ENCODE data around the gene PPY.

- TF ChIP-seq POLR2AphosphoS5 (IDR thresholded peaks at IDR 0.05; ENCODE audit: low read depth, low read length) (no peak), POLR2A (IDR thresholded peaks at IDR 0.05; ENCODE audit: low read depth, low read length) (no peak), TAF1 (IDR thresholded peaks at IDR 0.05; ENCODE audit: low read depth, low read length) (no peak), POU2F2 (IDR thresholded peaks at IDR 0.05; ENCODE audit: low read depth, low read length) (no peak), SPI1 (IDR thresholded peaks at IDR 0.05; ENCODE audit: low read depth, low read length) (no peak), PAX5 (IDR thresholded peaks at IDR 0.05; ENCODE audit: insufficient read depth, low read length, severe bottlenecking) (no peak)
Measured at GRCh38 chr17:43953746-43954145, 11.5 kb upstream of the PPY start, which contains the start of gene PYY.
